SU-DHL-6 (cell line): ENCODE data around the gene GPR180.

ENCODE experiments used
- H2AFZ ChIP-seq: fragments of 200-600 bp; sonication (generic); 2 replicates; pipeline ENCODE4 v1.6.1; 2014; ENCODE audit warnings: low read depth, mild to moderate bottlenecking, moderate library complexity, mixed read lengths, antibody characterized with exemption, low read length; ENCODE audit not compliant: severe bottlenecking
- H3F3A ChIP-seq: fragments of 200-600 bp; shearing (Covaris generic); 2 replicates; pipeline ENCODE4 v1.6.0; 2016; ENCODE audit warnings: antibody characterized with exemption, mild to moderate bottlenecking; ENCODE audit not compliant: insufficient read depth
- H3K27ac ChIP-seq: fragments of 200-600 bp; sonication (generic); 2 replicates; pipeline ENCODE4 v1.5.1; 2016; ENCODE audit warnings: low read depth, mild to moderate bottlenecking, low read length, moderate library complexity, mixed read lengths
- H3K27me3 ChIP-seq: fragments of 200-600 bp; sonication (generic), shearing (Covaris generic); 2 replicates; pipeline ENCODE4 v1.6.0; 2014; ENCODE audit warnings: mild to moderate bottlenecking, low read length
- H3K36me3 ChIP-seq: fragments of 200-600 bp; sonication (generic); 2 replicates; pipeline ENCODE4 v1.6.1; 2014; ENCODE audit warnings: mild to moderate bottlenecking, low read length, mixed read lengths
- H3K4me2 ChIP-seq: fragments of 300-600, 200-600 bp; shearing (Covaris generic), sonication (generic); 2 replicates; pipeline ENCODE4 v1.6.0; 2014; ENCODE audit warnings: low read length, low read depth, mild to moderate bottlenecking; ENCODE audit not compliant: poor library complexity, severe bottlenecking
- H3K4me3 ChIP-seq: fragments of 200-600 bp; sonication (generic); 2 replicates; pipeline ENCODE4 v1.5.1; 2014; ENCODE audit warnings: antibody characterized with exemption, low read length, mild to moderate bottlenecking, mixed read lengths; ENCODE audit not compliant: insufficient read depth, poor library complexity, severe bottlenecking
- H3K79me2 ChIP-seq: fragments of 200-600 bp; sonication (generic); 2 replicates; pipeline ENCODE4 v1.6.1; 2014; ENCODE audit warnings: mild to moderate bottlenecking, low read length, moderate library complexity; ENCODE audit not compliant: insufficient read depth
- H3K9ac ChIP-seq: fragments of 200-600 bp; sonication (generic); 2 replicates; pipeline ENCODE4 v1.7.0; 2014; ENCODE audit warnings: mild to moderate bottlenecking, low read length
- H3K9me2 ChIP-seq: fragments of 200-600 bp; sonication (generic); replicated peaks from 2 replicates; pipeline ENCODE4 v1.6.1; 2014; ENCODE audit warnings: low read length; ENCODE audit not compliant: insufficient read depth
- H3K9me3 ChIP-seq: fragments of 200-600 bp; sonication (generic); 2 replicates; pipeline ENCODE4 v1.6.1; 2014; ENCODE audit warnings: low read length, mixed read lengths; ENCODE audit not compliant: insufficient read depth
- H4K20me1 ChIP-seq: fragments of 200-600 bp; sonication (generic); 2 replicates; pipeline ENCODE4 v1.6.1; 2014; ENCODE audit warnings: low read depth, mild to moderate bottlenecking, antibody characterized with exemption, low read length, moderate library complexity, mixed read lengths
- EZH2phosphoT487 ChIP-seq: fragments of 200-600 bp; sonication (generic), shearing (Covaris generic); conservative IDR thresholded peaks from 2 replicates; pipeline ENCODE4 v1.6.1; 2018; ENCODE audit warnings: mild to moderate bottlenecking, antibody characterized with exemption, low read length, moderate library complexity, mixed read lengths
- TF ChIP-seq, protein P1 (sequence below): fragments of 200-600 bp; sonication (generic); IDR thresholded peaks from one replicate; pipeline ENCODE4 v1.5.1; 2017; ENCODE audit warnings: antibody characterized with exemption, mild to moderate bottlenecking, low read length, moderate library complexity; ENCODE audit not compliant: insufficient read depth, poor library complexity, severe bottlenecking

GPR180 gene

DNA sequence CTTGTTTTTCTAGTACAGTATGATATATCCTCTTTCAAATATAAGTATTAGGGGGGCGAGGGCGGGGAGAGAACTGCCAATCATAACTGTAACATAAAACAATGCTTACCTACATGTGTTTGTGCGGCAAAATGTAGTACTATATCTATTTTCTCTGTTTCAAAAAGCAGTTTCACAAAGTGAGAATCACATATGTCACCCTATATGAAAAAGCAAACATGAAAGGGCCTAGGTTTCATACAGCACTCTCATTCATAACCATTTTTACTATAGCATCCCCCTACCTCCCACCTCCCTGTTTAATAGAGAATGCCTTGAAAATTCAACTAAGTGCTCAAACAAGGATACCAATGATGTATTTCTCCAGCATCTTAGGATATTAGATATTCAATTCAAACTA lies 10.9 kb upstream of the GPR180 start:
- Histone ChIP-seq H3K36me3 (peaks cover 27% of the 10 kb centered on the region; the same call in 1 of the 2 replicates), H3K4me2 (no peak overlapping the region)

DNA sequence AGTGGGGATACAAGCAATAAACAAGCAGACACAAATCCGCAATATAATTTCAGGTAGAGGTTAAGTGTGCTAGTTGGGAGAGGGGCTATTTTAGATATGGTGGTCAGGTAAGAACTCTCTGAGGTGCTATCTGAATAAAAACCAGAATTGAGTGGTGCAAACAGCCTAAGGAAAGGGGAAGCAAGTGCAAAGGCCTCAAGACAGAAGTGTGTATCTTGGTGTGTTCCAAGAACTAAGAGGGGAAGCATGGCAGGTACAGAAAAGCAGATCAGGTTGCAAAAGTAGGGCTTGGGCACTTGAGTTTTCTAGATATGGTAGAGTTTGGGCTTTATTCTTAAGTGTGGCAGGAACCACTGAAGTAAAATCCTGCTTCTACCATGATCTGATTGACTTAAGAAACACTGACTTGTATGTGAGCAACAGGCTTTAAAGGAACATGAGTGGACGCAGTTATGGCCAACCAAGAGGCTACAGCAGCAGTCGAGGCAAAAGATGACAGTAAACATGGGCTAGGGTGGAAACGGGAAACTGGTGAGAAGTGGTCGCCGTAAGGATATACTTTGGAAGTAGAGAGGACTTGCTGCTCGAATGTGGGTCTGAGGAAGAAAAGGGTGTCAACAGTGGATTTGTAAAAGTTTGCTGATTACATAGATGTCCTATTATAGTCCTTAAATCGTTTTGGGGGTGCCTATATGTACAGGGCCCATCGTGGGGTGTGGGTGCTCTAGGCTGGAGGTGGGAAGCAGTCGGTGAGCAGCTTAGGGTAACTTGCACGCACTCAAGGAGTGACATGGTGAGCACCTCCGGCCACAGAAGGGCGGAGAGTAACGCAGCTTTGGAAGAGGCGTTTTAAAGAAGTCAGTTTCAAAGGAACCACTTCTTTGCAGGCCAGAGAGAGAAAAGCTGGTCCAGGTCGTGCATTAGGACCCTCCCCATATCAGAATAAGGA lies 6.4 kb upstream of the GPR180 start:
- Histone ChIP-seq H3K79me2 (peaks cover 39% of the 10 kb centered on the region), H2AFZ (peak overlapping the region; percentile 75), H3K9ac (peak overlapping the region; percentile 83), H3K9me3 (no peaks in the 10 kb centered on the region), H3K4me3 (peak overlapping the region; percentile 93), H3K36me3 (peaks cover 16% of the 10 kb centered on the region; the same call in 1 of the 2 replicates), H3K9me2 (no peaks in the 10 kb centered on the region), H3F3A (peaks cover 12% of the 10 kb centered on the region), H3K4me2 (peak overlapping the region; percentile 81), H4K20me1 (no peaks in the 10 kb centered on the region), H3K27me3 (no peaks in the 10 kb centered on the region), H3K27ac (peak overlapping the region; percentile 65)
- TF ChIP-seq, protein P1, sequence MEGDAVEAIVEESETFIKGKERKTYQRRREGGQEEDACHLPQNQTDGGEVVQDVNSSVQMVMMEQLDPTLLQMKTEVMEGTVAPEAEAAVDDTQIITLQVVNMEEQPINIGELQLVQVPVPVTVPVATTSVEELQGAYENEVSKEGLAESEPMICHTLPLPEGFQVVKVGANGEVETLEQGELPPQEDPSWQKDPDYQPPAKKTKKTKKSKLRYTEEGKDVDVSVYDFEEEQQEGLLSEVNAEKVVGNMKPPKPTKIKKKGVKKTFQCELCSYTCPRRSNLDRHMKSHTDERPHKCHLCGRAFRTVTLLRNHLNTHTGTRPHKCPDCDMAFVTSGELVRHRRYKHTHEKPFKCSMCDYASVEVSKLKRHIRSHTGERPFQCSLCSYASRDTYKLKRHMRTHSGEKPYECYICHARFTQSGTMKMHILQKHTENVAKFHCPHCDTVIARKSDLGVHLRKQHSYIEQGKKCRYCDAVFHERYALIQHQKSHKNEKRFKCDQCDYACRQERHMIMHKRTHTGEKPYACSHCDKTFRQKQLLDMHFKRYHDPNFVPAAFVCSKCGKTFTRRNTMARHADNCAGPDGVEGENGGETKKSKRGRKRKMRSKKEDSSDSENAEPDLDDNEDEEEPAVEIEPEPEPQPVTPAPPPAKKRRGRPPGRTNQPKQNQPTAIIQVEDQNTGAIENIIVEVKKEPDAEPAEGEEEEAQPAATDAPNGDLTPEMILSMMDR, result no peak
- no peak for TF ChIP-seq EZH2phosphoT487

More for the DNA sequence above, 10.9 kb upstream of the GPR180 start:
- H3K27me3 ChIP-seq, result no peaks in the 10 kb centered on the region
- H3K9me2 ChIP-seq, result no peaks in the 10 kb centered on the region
- 0 out of 2 replicates have a peak, but pooled peaks cover 3% of the 10 kb centered on the region for H3F3A ChIP-seq
- no peak overlapping the region for H3K4me3 ChIP-seq
- H3K9ac ChIP-seq, result no peak overlapping the region
- H2AFZ ChIP-seq, result no peak overlapping the region
- TF ChIP-seq EZH2phosphoT487, result no peak
- TF ChIP-seq, protein P1, result no peak
- H4K20me1 ChIP-seq, result no peaks in the 10 kb centered on the region
- H3K27ac ChIP-seq, result no peak overlapping the region
- peaks cover 39% of the 10 kb centered on the region for H3K79me2 ChIP-seq
- H3K9me3 ChIP-seq, result no peaks in the 10 kb centered on the region

DNA sequence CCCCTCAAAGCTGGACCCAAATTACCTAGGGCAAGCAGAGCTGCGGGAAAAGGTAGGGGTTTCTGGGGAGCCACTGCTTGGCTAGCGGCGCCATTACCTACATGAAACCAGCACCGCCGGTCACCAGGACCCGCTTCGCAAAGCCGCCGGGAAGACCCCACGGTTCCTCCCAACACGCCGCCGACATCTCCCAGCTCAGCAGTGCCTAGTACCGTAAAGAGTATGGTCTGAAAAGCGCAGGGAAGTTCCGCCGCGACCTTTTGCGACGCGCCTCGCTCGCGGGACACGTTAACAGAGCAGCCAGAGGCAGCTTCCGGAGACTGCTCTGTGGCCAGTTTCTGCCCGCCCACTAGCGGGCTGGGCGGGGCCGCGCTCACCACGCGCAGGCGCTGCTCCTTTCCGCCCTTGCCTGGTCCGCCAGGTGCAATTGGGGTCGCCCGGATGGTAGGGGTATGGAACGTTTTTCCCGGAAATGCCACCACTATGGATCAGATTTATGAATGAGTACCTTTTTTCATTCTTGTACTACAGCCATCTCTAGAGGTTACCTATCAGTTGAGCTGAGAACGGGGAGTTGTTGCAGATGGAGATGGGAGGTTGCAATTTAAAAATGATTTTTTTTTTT lies 5.6 kb upstream of the GPR180 start, which contains the start of gene TGDS:
TSS of gene TGDS (minus strand) at position 203 of the 625 bp plus-strand sequence. CDS start at position 187, 16 bp downstream.
- no peak for TF ChIP-seq EZH2phosphoT487
- TF ChIP-seq, protein P1, result no peak
- Histone ChIP-seq H3K79me2 (peaks cover 32% of the 10 kb centered on the region), H3K4me3 (peak within 1 kb of the TSS; percentile 93), H2AFZ (peak within 1 kb of the TSS; percentile 75), H3K4me2 (peak within 1 kb of the TSS; percentile 81), H3F3A (peaks cover 12% of the 10 kb centered on the region), H3K9me2 (no peaks in the 10 kb centered on the region), H3K27me3 (no peaks in the 10 kb centered on the region), H4K20me1 (no peaks in the 10 kb centered on the region), H3K9ac (peak within 1 kb of the TSS; percentile 83), H3K27ac (peak within 1 kb of the TSS; percentile 65), H3K9me3 (no peaks in the 10 kb centered on the region; the same call in 1 of the 2 replicates), H3K36me3 (peaks cover 10% of the 10 kb centered on the region; the same call in 1 of the 2 replicates)
